T-cell (primary cell): Measurements from ENCODE around the gene BCL2A1. TPM values are rescaled to one million over a fixed set of nuclear protein-coding genes. Genes with fewer than 3 reads are reported as not detected.

ENCODE experiments used
- ATAC-seq, 4 experiments: fragments of 200-7000 bp in 3 of 4; fragments of 150-1000 bp in 1 of 4; cut with Tn5 transposase; replicated peaks in 1 of 4; 1 replicate in 3 of 4; 2 replicates in 1 of 4; pipeline ENCODE4 v1.10.0; 2021; ENCODE audit warnings: moderate library complexity in 3 of 4, mild to moderate bottlenecking in 2 of 4, moderate number of reproducible peaks in 1 of 4
- CTCF ChIA-PET, 2 donors: fragments of 300-600 bp; sonication (Branson Sonifier 250); formaldehyde crosslinking; loops; one replicate each; lab custom pipeline; 2022; ENCODE audit warnings: antibody characterized with exemption in 2 of 2; lab: Charles Lee
- POLR2A ChIA-PET, 2 donors: fragments of 300-600 bp; sonication (Branson Sonifier 250); formaldehyde crosslinking; loops; one replicate each; lab custom pipeline; 2022; ENCODE audit warnings: antibody characterized with exemption in 2 of 2; lab: Charles Lee
- DNase-seq, 35 experiments: peaks; one replicate each; pipeline versions ENCODE4 v3.0.0 to v3.0.0-alpha.2; 2013 to 2023
- H3K27ac ChIP-seq: one replicate; pipeline ENCODE4 v1.5.1; 2013; ENCODE audit warnings: low read length
- H3K27me3 ChIP-seq, 2 experiments: replicated peaks in 1 of 2; 1 replicate in 1 of 2; 2 replicates in 1 of 2; pipeline versions ENCODE4 v1.6.1 to v1.7.0; 2013; ENCODE audit warnings: low read length in 1 of 2, mixed read lengths in 1 of 2; ENCODE audit not compliant: control insufficient read depth in 2 of 2, insufficient read depth in 2 of 2; ENCODE audit errors: extremely low read depth in 1 of 2
- H3K36me3 ChIP-seq, 2 donors: 1 replicate in 1 of 2; 2 replicates in 1 of 2; pipeline versions ENCODE4 v1.6.1 to v1.7.0; 2013; ENCODE audit warnings: low read length in 1 of 2; ENCODE audit not compliant: control insufficient read depth in 2 of 2, insufficient read depth in 1 of 2; ENCODE audit errors: extremely low read depth in 1 of 2
- H3K4me1 ChIP-seq, 2 experiments: 1 replicate in 1 of 2; 2 replicates in 1 of 2; pipeline versions ENCODE4 v1.6.1 to v1.7.0; 2013; ENCODE audit warnings: low read length in 2 of 2, mixed read lengths in 1 of 2; ENCODE audit not compliant: insufficient read depth in 2 of 2, control insufficient read depth in 1 of 2; ENCODE audit errors: extremely low read depth in 1 of 2
- H3K4me3 ChIP-seq, 2 donors: 1 replicate in 1 of 2; 2 replicates in 1 of 2; pipeline versions ENCODE4 v1.5.1 to v1.7.0; 2013; ENCODE audit warnings: mild to moderate bottlenecking in 2 of 2, low read length in 1 of 2, moderate library complexity in 1 of 2; ENCODE audit not compliant: control insufficient read depth in 1 of 2; ENCODE audit errors: extremely low read depth in 1 of 2
- H3K9me3 ChIP-seq: 2 replicates; pipeline ENCODE4 v1.7.0; 2013
- H3K27ac Mint-ChIP-seq, 2 donors: one replicate each; pipeline ENCODE4 v1.8.0; 2020 to 2021; ENCODE audit warnings: mild to moderate bottlenecking in 2 of 2, mixed read lengths in 2 of 2
- H3K27me3 Mint-ChIP-seq, 2 donors: one replicate each; pipeline ENCODE4 v1.8.0; 2021 to 2022; ENCODE audit warnings: mixed read lengths in 2 of 2
- H3K36me3 Mint-ChIP-seq: one replicate; pipeline ENCODE4 v1.8.0; 2021; ENCODE audit warnings: mixed read lengths
- H3K4me1 Mint-ChIP-seq, 3 donors: one replicate each; pipeline ENCODE4 v1.8.0; 2020 to 2022; ENCODE audit warnings: mixed read lengths in 3 of 3, mild to moderate bottlenecking in 1 of 3
- H3K4me3 Mint-ChIP-seq, 3 donors: one replicate each; pipeline ENCODE4 v1.8.0; 2020 to 2022; ENCODE audit warnings: mild to moderate bottlenecking in 3 of 3, mixed read lengths in 3 of 3, moderate library complexity in 3 of 3
- H3K9me3 Mint-ChIP-seq, 3 donors: one replicate each; pipeline ENCODE4 v1.8.0; 2020 to 2022; ENCODE audit warnings: mixed read lengths in 3 of 3
- WGBS: methylation state at CpG from one replicate; pipeline ENCODE4 v1.1.5; 2013; ENCODE audit warnings: missing lambda C conversion rate; ENCODE audit not compliant: insufficient coverage; 5-methylcytosine and 5-hydroxymethylcytosine counted together
- total RNA-seq, 35 experiments: library from RNA in 6 of 35; stranded (reverse) in 6 of 35; fragments of 120-200 nt in 1 of 35; gene quantifications; one replicate each; pipeline versions ENCODE4 v1.2.1 to v1.2.4 and lab custom pipeline; 2013 to 2026

The BCL2A1 gene
- total RNA-seq, 5 donors from 2014 or later (not counting 1 experiment from before 2014, with no cell fraction given) = 10.6 to 26.2 (median 13.6) TPM

DNA sequence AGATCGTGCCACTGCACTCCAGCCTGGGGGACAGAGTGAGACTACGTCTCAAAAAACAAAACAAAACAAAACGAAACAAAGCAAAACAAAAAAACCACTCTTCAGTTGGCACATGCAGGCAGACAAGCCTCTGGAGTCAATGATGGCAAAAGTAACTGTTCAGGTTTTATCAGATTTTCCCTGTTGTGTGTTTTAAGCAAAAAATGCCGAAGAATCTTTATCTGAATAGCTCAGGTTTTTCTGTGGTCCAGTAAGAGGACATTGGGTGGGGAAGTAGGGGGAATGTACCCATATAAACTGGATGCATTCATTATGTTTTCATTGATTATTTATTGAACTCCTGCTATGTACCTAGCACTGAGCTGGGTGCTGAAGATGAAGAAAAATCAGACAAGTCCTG lies 20.8 kb upstream of the BCL2A1 start:
- Histone ChIP-seq H3K9me3 (no peaks in the 10 kb centered on the region), H3K4me3 (no peak overlapping the region), H3K4me1 (no peaks in the 10 kb centered on the region), H3K27ac (no peak overlapping the region), H3K27me3 (no peaks in the 10 kb centered on the region), H3K36me3 (no peaks in the 10 kb centered on the region)
- Mint-ChIP-seq H3K36me3 (no peaks in the 10 kb centered on the region), H3K4me1 (peaks cover 0 to 1% (median 1%) of the 10 kb centered on the region in 3 donors), H3K9me3 (no peaks in the 10 kb centered on the region), H3K27me3 (no peaks in the 10 kb centered on the region), H3K27ac (no peak overlapping the region), H3K4me3 (no peak overlapping the region)
- no CpG with 5 or more reads among the region's 4 CpGs for WGBS
- no peak for DNase-seq
- no peak for ATAC-seq
- CTCF ChIA-PET = interaction anchor here (0.7 to 2.3 kb wide), 9 partner anchors 14 to 1328 kb away, joined by 3 to 13 read pairs (median 5); no protein-coding TSS in a partner anchor
- POLR2A ChIA-PET = no interaction called here

DNA sequence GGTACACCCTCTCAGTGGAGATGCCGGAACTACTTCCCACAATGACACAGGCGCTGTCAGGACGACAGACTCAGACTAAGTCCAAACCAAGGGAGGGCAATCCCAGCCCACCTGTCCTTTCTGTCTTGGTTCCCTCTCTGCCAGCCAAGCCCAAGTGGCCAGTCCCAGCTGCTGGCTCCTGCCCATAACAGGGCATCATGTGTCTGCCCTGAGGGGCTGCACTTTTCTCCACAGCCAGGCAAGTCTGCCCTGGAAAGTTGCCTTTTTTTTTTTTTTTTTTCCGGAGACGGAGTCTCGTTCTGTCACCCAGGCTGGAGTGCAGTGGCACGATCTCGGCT lies 20.0 kb upstream of the BCL2A1 start:
- H3K36me3 Mint-ChIP-seq = no peaks in the 10 kb centered on the region
- no peak overlapping the region for H3K27ac Mint-ChIP-seq
- peaks cover 0 to 1% (median 1%) of the 10 kb centered on the region in 3 donors for H3K4me1 Mint-ChIP-seq
- no peaks in the 10 kb centered on the region for H3K27me3 Mint-ChIP-seq
- DNase-seq = no peak
- ChIA-PET CTCF (interaction anchor here in 1 of 2 donors (0.7 kb wide), 2 partner anchors 13 to 16 kb away, joined by 4 to 6 read pairs; no protein-coding TSS in a partner anchor), POLR2A (no interaction called here)
- Histone ChIP-seq H3K4me1 (no peaks in the 10 kb centered on the region), H3K36me3 (no peaks in the 10 kb centered on the region), H3K9me3 (no peaks in the 10 kb centered on the region), H3K27ac (no peak overlapping the region), H3K4me3 (no peak overlapping the region), H3K27me3 (no peaks in the 10 kb centered on the region)
- ATAC-seq = no peak
- H3K4me3 Mint-ChIP-seq = no peak overlapping the region
- WGBS = 100% methylated on average over 3 of the region's 8 CpGs
- H3K9me3 Mint-ChIP-seq = no peaks in the 10 kb centered on the region

DNA sequence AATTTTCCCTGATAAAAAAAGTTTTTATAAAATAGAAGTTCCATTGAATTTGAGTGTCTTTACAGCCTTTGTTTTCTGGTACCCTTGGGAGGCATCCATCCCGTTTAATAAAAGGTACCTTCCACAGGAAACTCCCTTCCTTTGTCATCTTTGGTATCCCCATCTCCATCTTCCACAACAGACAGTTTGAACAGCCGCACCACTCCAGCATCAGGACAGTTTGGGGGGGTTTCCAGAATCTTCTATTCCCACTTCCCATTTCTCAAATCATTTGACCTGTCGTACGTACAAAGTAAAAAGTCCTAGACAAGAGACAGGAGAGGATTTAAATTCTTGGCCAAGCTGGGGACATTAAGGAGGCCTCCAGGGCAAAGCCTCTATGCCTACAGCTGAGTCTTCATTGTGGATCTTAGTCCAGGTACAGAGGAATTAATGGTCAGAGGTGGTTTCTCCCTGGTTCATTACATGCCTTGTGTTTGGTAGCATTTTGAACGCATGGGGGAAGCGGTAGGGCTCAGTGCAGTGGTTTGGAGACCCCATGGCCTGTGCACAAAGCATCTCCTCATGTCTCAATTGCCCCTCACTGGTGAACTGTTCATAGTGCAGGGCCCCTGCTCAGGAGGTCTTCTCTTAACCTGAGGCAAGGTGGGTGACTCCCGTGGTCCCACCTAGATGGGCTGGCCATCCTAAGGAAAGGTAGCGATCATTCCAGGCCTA lies 19.4 kb upstream of the BCL2A1 start:
- Mint-ChIP-seq H3K9me3 (no peaks in the 10 kb centered on the region), H3K27me3 (no peaks in the 10 kb centered on the region), H3K4me1 (peaks cover 0 to 1% (median 1%) of the 10 kb centered on the region in 3 donors), H3K4me3 (no peak overlapping the region), H3K27ac (no peak overlapping the region), H3K36me3 (no peaks in the 10 kb centered on the region)
- H3K27ac ChIP-seq = no peak overlapping the region
- WGBS = 100% methylated on average over 4 of the region's 8 CpGs
- H3K4me1 ChIP-seq = no peaks in the 10 kb centered on the region
- DNase-seq = no peak
- H3K27me3 ChIP-seq = no peaks in the 10 kb centered on the region
- ChIA-PET POLR2A (no interaction called here), CTCF (no interaction called here)
- no peaks in the 10 kb centered on the region for H3K36me3 ChIP-seq
- H3K9me3 ChIP-seq = no peaks in the 10 kb centered on the region
- no peak for ATAC-seq
- no peak overlapping the region for H3K4me3 ChIP-seq

GRCh38 chr15:79989682-79990081 lies 18.7 kb upstream of the BCL2A1 start:
- Histone ChIP-seq H3K9me3 (no peaks in the 10 kb centered on the region), H3K4me3 (no peak overlapping the region), H3K4me1 (no peaks in the 10 kb centered on the region), H3K27me3 (no peaks in the 10 kb centered on the region), H3K36me3 (no peaks in the 10 kb centered on the region), H3K27ac (no peak overlapping the region)
- ChIA-PET CTCF (no interaction called here), POLR2A (no interaction called here)
- peaks cover 0 to 1% (median 1%) of the 10 kb centered on the region in 3 donors for H3K4me1 Mint-ChIP-seq
- DNase-seq = no peak
- no peaks in the 10 kb centered on the region for H3K36me3 Mint-ChIP-seq
- H3K4me3 Mint-ChIP-seq = no peak overlapping the region
- no peaks in the 10 kb centered on the region for H3K9me3 Mint-ChIP-seq
- no peak for ATAC-seq
- no peak overlapping the region for H3K27ac Mint-ChIP-seq
- 61% methylated on average over 4 of the region's 5 CpGs for WGBS
- no peaks in the 10 kb centered on the region for H3K27me3 Mint-ChIP-seq

DNA sequence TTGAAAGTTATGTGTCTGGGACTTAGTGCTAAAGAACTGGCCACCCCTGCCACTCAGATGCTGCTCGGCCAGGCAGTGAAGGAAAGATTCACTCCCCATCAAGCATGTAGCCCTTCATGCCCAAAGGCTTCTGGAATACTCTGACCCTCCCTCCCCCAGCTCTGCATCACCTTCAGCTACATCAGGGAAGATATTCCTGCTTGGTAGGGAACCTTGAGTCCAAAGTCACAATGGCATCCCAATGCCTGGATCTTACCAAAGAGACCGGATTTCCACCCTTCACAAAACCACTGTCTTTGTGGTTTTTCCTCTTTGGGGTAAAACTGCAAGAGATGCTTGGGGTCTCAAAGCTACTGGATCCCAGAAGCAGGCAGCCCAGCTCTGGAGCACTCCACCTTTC lies 18.2 kb upstream of the BCL2A1 start:
- Mint-ChIP-seq H3K27ac (no peak overlapping the region), H3K27me3 (no peaks in the 10 kb centered on the region), H3K9me3 (no peaks in the 10 kb centered on the region), H3K4me1 (peaks cover 0 to 1% (median 1%) of the 10 kb centered on the region in 3 donors), H3K4me3 (no peak overlapping the region), H3K36me3 (no peaks in the 10 kb centered on the region)
- H3K27me3 ChIP-seq = no peaks in the 10 kb centered on the region
- H3K9me3 ChIP-seq = no peaks in the 10 kb centered on the region
- H3K36me3 ChIP-seq = no peaks in the 10 kb centered on the region
- no peak overlapping the region for H3K4me3 ChIP-seq
- no peak for DNase-seq
- no peak overlapping the region for H3K27ac ChIP-seq
- no peak for ATAC-seq
- ChIA-PET CTCF (no interaction called here), POLR2A (no interaction called here)
- 80% methylated on average over 2 of the region's 2 CpGs for WGBS
- no peaks in the 10 kb centered on the region for H3K4me1 ChIP-seq

- CTCF ChIA-PET = no interaction called here
- H3K9me3 Mint-ChIP-seq = no peaks in the 10 kb centered on the region
- POLR2A ChIA-PET = no interaction called here
Measured at GRCh38 chr15:79988448-79989117, 17.6 kb upstream of the BCL2A1 start.

More at GRCh38 chr15:79988448-79989117, 17.6 kb upstream of the BCL2A1 start:
- WGBS = 96% methylated on average over 2 of the region's 3 CpGs
- Mint-ChIP-seq H3K36me3 (no peaks in the 10 kb centered on the region), H3K4me1 (peaks cover 0 to 1% (median 1%) of the 10 kb centered on the region in 3 donors), H3K4me3 (no peak overlapping the region), H3K27me3 (no peaks in the 10 kb centered on the region), H3K27ac (no peak overlapping the region)
- Histone ChIP-seq H3K4me1 (no peaks in the 10 kb centered on the region), H3K36me3 (no peaks in the 10 kb centered on the region), H3K27ac (no peak overlapping the region), H3K4me3 (no peak overlapping the region), H3K9me3 (no peaks in the 10 kb centered on the region), H3K27me3 (no peaks in the 10 kb centered on the region)
- no peak for ATAC-seq
- no peak for DNase-seq
